Mesangial cell (primary cell): ENCODE measurements around the gene TRAF3. TPM values are rescaled to one million over a fixed set of nuclear protein-coding genes. Genes with fewer than 3 reads are reported as not detected.

Experiments
- total RNA-seq: library from RNA; depleted of rRNA; stranded (reverse); fragments of >200 nt; gene quantifications from 2 replicates; pipeline ENCODE4 v1.2.3, GENCODE V29; 2015

The TRAF3 gene
- 14.1 and 17.8 TPM in 2 replicates for total RNA-seq

GRCh38 chr14:102776761-102777710, at the start of gene TRAF3:
TRAF3 (plus strand) TSS chr14:102777449; CDS start chr14:102870202, 92,753 bp downstream.

GRCh38 chr14:102922490-102923200, 145.4 kb downstream of the TRAF3 start, which contains the start of gene AMN:
AMN (plus strand) TSS chr14:102922663; CDS start chr14:102922689, 26 bp downstream.

Other genes with a start within 250 kb of the TRAF3 start
- 8.0 and 8.6 TPM in 2 replicates for gene RCOR1, start 184.8 kb upstream of the TRAF3 start, total RNA-seq
- gene AMN, start 145.2 kb downstream of the TRAF3 start, total RNA-seq, result 1.4 TPM in 1 of 2 replicates, not detected in the other